Hypothalamus (tissue), 51 donors: ENCODE data around the gene SLC16A1.
A peak's percentile ranks its signal among the peaks of the same experiment; 100 is the strongest.
"Not testable (repeated sequence)": the region's sequence is repeated elsewhere in the genome, so short reads cannot be mapped to it uniquely, and the experiment has no call there.

ENCODE experiments used
- DNase-seq, 51 donors: peaks; one replicate each; lab custom pipeline; 2025; lab: John Stamatoyannopoulos, UW

Gene SLC16A1

GRCh38 chr1:112888630-112889029 lies 67.4 kb downstream of the SLC16A1 start:
- no peak for DNase-seq

- DNase-seq, result no peak
Observed at GRCh38 chr1:112887599-112888283, 68.3 kb downstream of the SLC16A1 start.

GRCh38 chr1:112884996-112885395 lies 71.0 kb downstream of the SLC16A1 start:
- not testable (repeated sequence) for DNase-seq

- DNase-seq, result peak in 4 of 51 donors; percentile 8 to 36 (median 12)
Observed at GRCh38 chr1:112882271-112882744, 73.7 kb downstream of the SLC16A1 start.

GRCh38 chr1:112881742-112882127 lies 74.3 kb downstream of the SLC16A1 start:
- DNase-seq, result peak in 2 of 51 donors; percentile 22 to 52

- DNase-seq, result peak in 1 of 51 donors; percentile 16
Observed at GRCh38 chr1:112879834-112880233, 76.2 kb downstream of the SLC16A1 start.

- DNase-seq, result peak in 24 of 51 donors; percentile 4 to 60 (median 18)
Observed at GRCh38 chr1:112878321-112878720, 77.7 kb downstream of the SLC16A1 start.

- no peak for DNase-seq
Observed at GRCh38 chr1:112877750-112878149, 78.2 kb downstream of the SLC16A1 start.

GRCh38 chr1:112876315-112876714 lies 79.7 kb downstream of the SLC16A1 start:
- DNase-seq, result no peak

- no peak for DNase-seq
Observed at GRCh38 chr1:112872551-112872962, 83.4 kb downstream of the SLC16A1 start.

- no peak for DNase-seq
Observed at GRCh38 chr1:112870887-112871646, 84.9 kb downstream of the SLC16A1 start.

GRCh38 chr1:112869895-112870294 lies 86.1 kb downstream of the SLC16A1 start:
- no peak for DNase-seq

- no peak for DNase-seq
Observed at GRCh38 chr1:112868191-112868590, 87.8 kb downstream of the SLC16A1 start.

- no peak for DNase-seq
Observed at GRCh38 chr1:112866981-112867380, 89.0 kb downstream of the SLC16A1 start.

GRCh38 chr1:112866151-112866550 lies 89.8 kb downstream of the SLC16A1 start:
- DNase-seq, result no peak

GRCh38 chr1:112862753-112863426 lies 93.1 kb downstream of the SLC16A1 start:
- no peak for DNase-seq
